Immature natural killer cell (primary cell): ENCODE results near the gene CFAP65. TPM values are rescaled to one million over a fixed set of nuclear protein-coding genes. Genes with fewer than 3 reads are reported as not detected.
A peak's percentile ranks its signal among the peaks of the same experiment; 100 is the strongest.

Source experiments
- DNase-seq, 3 donors: peaks; one replicate each; pipeline ENCODE4 v3.0.0; 2022; ENCODE audit warnings: mixed read lengths in 1 of 3
- H3K27ac Mint-ChIP-seq, 6 donors: one replicate each; pipeline ENCODE4 v1.8.0; 2020; ENCODE audit warnings: mixed read lengths in 6 of 6, mild to moderate bottlenecking in 5 of 6, inconsistent platforms in 4 of 6, moderate library complexity in 3 of 6
- H3K27me3 Mint-ChIP-seq, 3 donors: one replicate each; pipeline ENCODE4 v1.8.0; 2020 to 2021; ENCODE audit warnings: low read depth in 3 of 3, mild to moderate bottlenecking in 3 of 3, mixed read lengths in 3 of 3, moderate library complexity in 3 of 3, inconsistent platforms in 1 of 3
- H3K36me3 Mint-ChIP-seq, 3 donors: one replicate each; pipeline ENCODE4 v1.8.0; 2020; ENCODE audit warnings: mixed read lengths in 3 of 3, inconsistent platforms in 2 of 3, mild to moderate bottlenecking in 2 of 3
- H3K4me1 Mint-ChIP-seq, 2 donors: one replicate each; pipeline ENCODE4 v1.8.0; 2020; ENCODE audit warnings: inconsistent platforms in 2 of 2, mild to moderate bottlenecking in 2 of 2, mixed read lengths in 2 of 2, moderate library complexity in 1 of 2
- H3K4me3 Mint-ChIP-seq, 5 donors: one replicate each; pipeline ENCODE4 v1.8.0; 2020; ENCODE audit warnings: mild to moderate bottlenecking in 5 of 5, mixed read lengths in 5 of 5, inconsistent platforms in 3 of 5, moderate library complexity in 3 of 5
- H3K9me3 Mint-ChIP-seq, 6 donors: one replicate each; pipeline ENCODE4 v1.8.0; 2020; ENCODE audit warnings: mild to moderate bottlenecking in 6 of 6, mixed read lengths in 6 of 6, inconsistent platforms in 4 of 6, moderate library complexity in 3 of 6
- polyA plus RNA-seq, 3 donors: library from polyadenylated mRNA; unstranded; fragments of 300-500 nt; fragmentation: Illumina TruSeq; gene quantifications; one replicate each; pipeline ENCODE4 v1.2.3, GENCODE V29; 2021

The CFAP65 gene, protein sequence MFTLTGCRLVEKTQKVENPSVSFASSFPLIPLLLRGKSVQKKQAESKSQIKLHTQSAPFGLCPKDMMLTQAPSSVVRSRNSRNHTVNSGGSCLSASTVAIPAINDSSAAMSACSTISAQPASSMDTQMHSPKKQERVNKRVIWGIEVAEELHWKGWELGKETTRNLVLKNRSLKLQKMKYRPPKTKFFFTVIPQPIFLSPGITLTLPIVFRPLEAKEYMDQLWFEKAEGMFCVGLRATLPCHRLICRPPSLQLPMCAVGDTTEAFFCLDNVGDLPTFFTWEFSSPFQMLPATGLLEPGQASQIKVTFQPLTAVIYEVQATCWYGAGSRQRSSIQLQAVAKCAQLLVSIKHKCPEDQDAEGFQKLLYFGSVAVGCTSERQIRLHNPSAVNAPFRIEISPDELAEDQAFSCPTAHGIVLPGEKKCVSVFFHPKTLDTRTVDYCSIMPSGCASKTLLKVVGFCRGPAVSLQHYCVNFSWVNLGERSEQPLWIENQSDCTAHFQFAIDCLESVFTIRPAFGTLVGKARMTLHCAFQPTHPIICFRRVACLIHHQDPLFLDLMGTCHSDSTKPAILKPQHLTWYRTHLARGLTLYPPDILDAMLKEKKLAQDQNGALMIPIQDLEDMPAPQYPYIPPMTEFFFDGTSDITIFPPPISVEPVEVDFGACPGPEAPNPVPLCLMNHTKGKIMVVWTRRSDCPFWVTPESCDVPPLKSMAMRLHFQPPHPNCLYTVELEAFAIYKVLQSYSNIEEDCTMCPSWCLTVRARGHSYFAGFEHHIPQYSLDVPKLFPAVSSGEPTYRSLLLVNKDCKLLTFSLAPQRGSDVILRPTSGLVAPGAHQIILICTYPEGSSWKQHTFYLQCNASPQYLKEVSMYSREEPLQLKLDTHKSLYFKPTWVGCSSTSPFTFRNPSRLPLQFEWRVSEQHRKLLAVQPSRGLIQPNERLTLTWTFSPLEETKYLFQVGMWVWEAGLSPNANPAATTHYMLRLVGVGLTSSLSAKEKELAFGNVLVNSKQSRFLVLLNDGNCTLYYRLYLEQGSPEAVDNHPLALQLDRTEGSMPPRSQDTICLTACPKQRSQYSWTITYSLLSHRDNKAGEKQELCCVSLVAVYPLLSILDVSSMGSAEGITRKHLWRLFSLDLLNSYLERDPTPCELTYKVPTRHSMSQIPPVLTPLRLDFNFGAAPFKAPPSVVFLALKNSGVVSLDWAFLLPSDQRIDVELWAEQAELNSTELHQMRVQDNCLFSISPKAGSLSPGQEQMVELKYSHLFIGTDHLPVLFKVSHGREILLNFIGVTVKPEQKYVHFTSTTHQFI (N-terminal part only)
- not detected for polyA plus RNA-seq

DNA sequence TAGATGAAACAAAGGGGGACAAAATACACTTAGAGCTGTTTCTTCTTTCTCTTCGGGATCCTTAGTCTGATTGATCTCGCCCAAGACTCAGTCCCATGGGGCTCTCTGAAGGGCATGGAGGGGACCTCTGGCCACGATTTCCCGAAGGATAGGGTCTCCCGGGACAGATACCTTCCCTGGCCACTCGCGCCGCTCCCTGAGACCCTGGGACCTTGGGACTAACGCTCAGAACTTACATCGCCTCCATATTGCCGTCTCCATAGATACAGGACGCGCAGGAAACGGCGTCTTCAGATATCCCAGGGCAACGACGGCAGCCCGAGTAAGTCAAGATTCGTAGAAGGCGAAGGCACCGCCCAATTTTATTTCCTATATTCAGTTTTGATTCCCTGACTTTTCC, at the start of gene CFAP65:
TSS of gene CFAP65 (minus strand) at position 265 of the 400 bp plus-strand sequence. CDS start 2,468 bp downstream, outside the sequence.
- Mint-ChIP-seq H3K9me3 (peaks cover 0 to 2% (median 0%) of the 10 kb centered on the region in 6 donors), H3K4me3 (peak within 1 kb of the TSS in 2 of 5 donors; percentile 40 to 43), H3K36me3 (no peaks in the 10 kb centered on the region), H3K4me1 (peaks cover 4 to 11% of the 10 kb centered on the region in 2 donors), H3K27me3 (peaks cover 2 to 32% (median 7%) of the 10 kb centered on the region in 3 donors), H3K27ac (no peak within 1 kb of the TSS)
- DNase-seq, result no peak

DNA sequence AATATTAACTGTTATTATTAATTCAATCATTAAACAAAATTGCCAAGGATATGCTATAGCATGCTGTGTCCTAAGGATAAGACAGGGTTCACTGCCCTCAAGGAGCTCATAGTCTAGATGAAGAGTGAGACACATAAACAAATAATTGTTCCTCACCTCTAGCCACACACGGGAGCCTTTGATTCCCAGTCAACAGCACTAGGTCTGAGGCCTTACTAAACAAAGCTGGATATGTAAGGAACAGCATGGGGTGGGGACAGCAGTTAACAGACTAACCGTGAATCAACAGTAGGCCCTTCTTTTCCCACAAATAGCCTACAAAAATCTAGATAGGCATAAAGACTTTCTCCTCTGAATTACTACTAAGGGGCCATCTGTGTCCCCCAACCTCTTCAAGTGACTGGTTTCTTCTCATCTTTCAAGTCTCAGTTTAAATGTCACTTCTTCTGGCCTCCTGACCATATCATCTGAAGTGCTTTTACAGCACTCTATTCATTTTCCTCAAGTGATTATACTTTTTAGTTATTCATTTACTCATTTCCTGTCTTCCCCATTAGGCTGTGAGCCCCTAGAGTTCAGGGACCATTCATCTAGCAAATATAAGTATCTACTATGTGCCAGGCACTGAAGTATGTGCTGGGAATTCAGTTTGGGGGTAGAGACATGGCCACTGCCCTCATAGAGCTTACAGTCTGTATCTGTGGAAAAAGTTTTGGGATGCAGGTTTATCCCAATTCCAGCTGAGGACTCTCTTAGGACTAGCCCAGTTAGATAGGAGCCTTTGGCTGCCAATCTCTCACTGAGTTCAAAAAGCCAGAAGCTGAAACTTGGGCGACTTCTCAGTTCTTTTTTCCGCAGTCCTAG, 49.4 kb upstream of the CFAP65 start:
- H3K36me3 Mint-ChIP-seq, result peaks cover 7 to 10% (median 9%) of the 10 kb centered on the region in 3 donors
- H3K27me3 Mint-ChIP-seq, result no peaks in the 10 kb centered on the region
- no peaks in the 10 kb centered on the region for H3K9me3 Mint-ChIP-seq
- H3K4me3 Mint-ChIP-seq, result no peak overlapping the region
- H3K4me1 Mint-ChIP-seq, result no peaks in the 10 kb centered on the region
- DNase-seq, result no peak
- no peak overlapping the region for H3K27ac Mint-ChIP-seq

DNA sequence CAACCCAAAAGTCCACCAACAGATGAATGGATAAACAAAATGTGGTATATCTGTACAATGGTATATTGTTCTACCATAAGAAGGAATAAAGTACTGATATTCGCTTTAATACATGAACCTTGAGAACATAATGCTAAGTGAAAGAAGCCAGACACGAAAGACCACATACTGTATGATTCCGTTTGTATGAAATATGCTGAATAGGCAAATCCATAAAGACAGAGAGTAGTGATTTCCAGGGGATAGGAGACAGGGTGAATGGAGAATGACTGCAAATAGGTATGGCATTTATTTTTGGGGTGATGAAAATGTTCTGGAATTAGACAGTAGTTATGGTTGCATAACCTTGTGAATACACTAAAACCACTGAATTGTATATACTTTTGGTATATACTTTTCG, 48.0 kb upstream of the CFAP65 start:
- no peak overlapping the region for H3K27ac Mint-ChIP-seq

DNA sequence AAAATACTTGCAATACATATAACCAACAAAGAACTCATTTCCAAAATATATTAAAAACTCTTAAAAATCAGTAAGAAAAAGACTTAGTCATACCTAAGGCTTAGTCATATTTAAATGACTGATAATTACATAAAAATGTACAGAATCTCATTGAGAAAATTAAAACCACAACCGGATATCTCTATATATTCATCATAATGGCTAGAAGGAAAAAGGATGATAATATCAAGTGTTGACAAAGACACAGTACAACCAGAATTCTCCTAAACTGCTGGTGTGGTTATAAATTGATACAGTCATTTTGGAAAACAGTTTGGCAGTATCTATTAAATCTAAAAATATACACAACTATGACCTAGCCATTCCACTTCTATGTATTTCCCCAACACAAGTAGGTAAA, 46.5 kb upstream of the CFAP65 start:
- Mint-ChIP-seq H3K27ac (no peak overlapping the region), H3K27me3 (no peaks in the 10 kb centered on the region), H3K4me1 (peaks cover 3 to 7% of the 10 kb centered on the region in 2 donors), H3K4me3 (no peak overlapping the region), H3K9me3 (no peaks in the 10 kb centered on the region), H3K36me3 (peaks cover 4 to 7% (median 4%) of the 10 kb centered on the region in 3 donors)
- DNase-seq, result no peak

More for the DNA sequence above, 48.0 kb upstream of the CFAP65 start:
- no peak for DNase-seq
- Mint-ChIP-seq H3K36me3 (peaks cover 7 to 12% (median 9%) of the 10 kb centered on the region in 3 donors), H3K27me3 (no peaks in the 10 kb centered on the region), H3K9me3 (no peaks in the 10 kb centered on the region), H3K4me3 (no peak overlapping the region), H3K4me1 (peaks cover 3 to 7% of the 10 kb centered on the region in 2 donors)

DNA sequence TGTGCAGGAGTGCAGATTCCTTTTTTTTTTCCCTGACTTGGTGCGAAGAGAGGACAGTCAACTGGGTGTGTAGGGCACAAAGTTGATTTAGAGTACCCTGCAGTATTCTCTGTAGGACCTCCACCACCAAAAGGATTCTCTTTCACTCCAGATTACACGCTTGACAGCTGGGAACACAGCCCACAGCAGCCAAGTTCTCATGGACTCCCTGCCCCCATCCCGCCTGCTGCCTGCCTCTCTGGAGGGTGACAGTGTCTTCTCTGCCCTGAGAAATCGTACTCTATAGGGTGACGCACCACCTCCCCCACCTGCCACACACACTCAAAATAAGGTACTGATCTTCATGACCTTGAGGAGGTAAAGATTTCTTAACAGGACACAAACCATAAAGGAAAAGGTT, 46.0 kb upstream of the CFAP65 start:
- Mint-ChIP-seq H3K36me3 (peaks cover 4 to 7% (median 4%) of the 10 kb centered on the region in 3 donors), H3K9me3 (no peaks in the 10 kb centered on the region), H3K4me1 (peaks cover 3 to 7% of the 10 kb centered on the region in 2 donors), H3K27me3 (no peaks in the 10 kb centered on the region), H3K4me3 (no peak overlapping the region), H3K27ac (no peak overlapping the region)
- no peak for DNase-seq

DNA sequence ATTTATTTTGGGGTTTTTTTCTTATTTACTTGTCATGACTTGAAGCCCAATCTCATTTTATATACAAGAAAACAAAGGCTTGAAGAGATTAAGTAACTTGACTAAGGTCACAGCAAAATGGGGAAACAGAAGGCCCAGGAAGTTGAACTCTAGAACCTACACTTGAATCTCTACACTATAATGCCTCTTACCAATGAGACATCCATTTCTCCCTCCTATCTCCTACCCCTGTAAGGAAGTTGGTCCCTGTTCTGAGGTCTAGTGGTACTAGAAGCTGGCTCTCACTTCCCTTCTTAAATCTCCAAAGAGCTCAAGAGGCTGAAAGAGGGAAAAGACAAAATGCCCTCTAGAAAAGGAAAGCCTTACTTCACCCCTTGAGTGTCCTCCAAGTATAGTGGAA, 44.9 kb upstream of the CFAP65 start:
- H3K9me3 Mint-ChIP-seq, result no peaks in the 10 kb centered on the region
- H3K4me3 Mint-ChIP-seq, result no peak overlapping the region
- H3K27ac Mint-ChIP-seq, result no peak overlapping the region
- peaks cover 3 to 7% of the 10 kb centered on the region in 2 donors for H3K4me1 Mint-ChIP-seq
- peaks cover 4 to 7% (median 4%) of the 10 kb centered on the region in 3 donors for H3K36me3 Mint-ChIP-seq
- no peaks in the 10 kb centered on the region for H3K27me3 Mint-ChIP-seq
- no peak for DNase-seq

DNA sequence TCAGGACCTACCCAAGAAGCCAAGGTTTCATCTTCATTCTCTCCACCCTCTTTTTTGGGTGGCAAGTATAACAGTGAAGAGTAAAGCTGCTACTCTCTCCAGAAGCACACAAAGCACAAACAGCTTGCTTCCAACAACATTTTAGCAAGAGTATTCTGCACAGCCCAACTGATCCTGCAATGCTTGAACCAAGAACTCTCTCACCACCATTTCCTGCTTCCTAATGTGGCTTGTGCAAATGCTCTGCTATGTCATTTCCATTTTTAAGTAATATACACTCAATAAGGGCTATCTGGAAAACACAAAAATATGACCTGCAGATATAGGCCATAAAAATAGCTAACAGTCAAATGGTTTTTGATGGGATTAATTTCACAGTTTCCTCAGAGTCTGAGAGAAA, 43.5 kb upstream of the CFAP65 start:
- H3K9me3 Mint-ChIP-seq, result no peaks in the 10 kb centered on the region
- H3K4me3 Mint-ChIP-seq, result no peak overlapping the region
- H3K36me3 Mint-ChIP-seq, result peaks cover 0 to 4% (median 3%) of the 10 kb centered on the region in 3 donors
- H3K27ac Mint-ChIP-seq, result no peak overlapping the region
- H3K27me3 Mint-ChIP-seq, result no peaks in the 10 kb centered on the region
- no peak for DNase-seq
- H3K4me1 Mint-ChIP-seq, result peaks cover 3 to 7% of the 10 kb centered on the region in 2 donors

DNA sequence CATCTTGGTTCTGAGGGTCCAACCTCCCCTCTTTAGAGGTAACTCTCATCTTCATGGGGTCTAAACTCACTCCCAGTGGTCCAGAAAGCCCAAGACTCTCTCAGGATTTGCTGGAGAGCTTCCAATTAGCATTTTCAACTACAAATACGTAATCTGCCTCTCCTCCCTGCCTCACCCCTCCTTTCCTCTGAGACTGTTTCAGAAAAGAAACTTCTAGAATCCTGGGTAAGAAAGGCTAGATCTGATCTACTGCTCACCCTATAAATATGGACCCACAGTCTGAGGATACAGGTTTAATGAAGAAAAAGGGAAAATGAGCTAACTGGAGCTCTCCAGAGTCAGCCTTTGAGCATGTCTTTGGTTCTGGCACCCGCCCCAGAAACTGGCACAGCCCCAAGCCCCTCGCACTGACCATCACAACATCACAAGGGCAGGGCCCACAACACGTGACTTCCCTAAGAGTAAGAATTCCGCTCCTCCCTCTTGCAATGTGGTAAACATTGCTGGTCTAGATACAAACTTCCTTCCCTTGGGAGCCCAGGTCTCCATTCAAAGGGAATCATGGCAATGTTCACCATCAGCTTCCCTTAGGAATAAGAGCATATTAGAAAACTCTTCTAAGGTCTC, 41.1 kb upstream of the CFAP65 start:
- H3K4me1 Mint-ChIP-seq, result peaks cover 3 to 7% of the 10 kb centered on the region in 2 donors
- H3K27me3 Mint-ChIP-seq, result no peaks in the 10 kb centered on the region
- H3K36me3 Mint-ChIP-seq, result peaks cover 0 to 3% (median under 1%) of the 10 kb centered on the region in 3 donors
- H3K9me3 Mint-ChIP-seq, result no peaks in the 10 kb centered on the region
- DNase-seq, result no peak
- H3K27ac Mint-ChIP-seq, result no peak overlapping the region
- no peak overlapping the region for H3K4me3 Mint-ChIP-seq

DNA sequence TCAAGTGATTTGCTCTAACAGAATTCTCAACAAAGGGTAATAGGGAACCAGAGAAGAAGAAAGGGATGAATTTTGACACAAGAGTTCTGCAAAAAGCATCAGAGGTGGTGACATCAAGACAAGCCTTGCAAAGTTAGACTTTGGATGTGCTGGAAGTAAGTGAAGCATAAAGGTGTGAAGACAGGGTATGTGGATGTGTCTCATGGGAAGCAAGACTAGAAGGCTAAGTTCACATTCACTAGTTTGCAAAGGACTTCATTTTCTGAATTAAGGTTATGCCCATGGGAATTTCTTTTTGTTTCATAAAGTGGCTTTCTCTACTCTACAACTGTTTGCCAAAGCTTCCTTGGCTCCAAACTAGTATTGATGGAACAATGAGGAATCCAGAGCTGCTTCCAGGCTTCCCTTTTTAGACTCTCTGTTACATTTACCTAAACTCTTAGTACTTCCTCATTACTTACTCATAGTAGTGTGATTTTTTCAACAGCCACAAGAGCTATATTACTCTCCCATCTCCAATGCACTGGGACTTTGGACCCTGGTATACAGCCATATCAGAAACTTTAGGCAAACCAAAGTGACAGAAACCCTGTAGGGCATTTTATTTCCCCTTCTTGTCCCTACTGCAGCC, 40.5 kb upstream of the CFAP65 start:
- no peak for DNase-seq
- Mint-ChIP-seq H3K27ac (no peak overlapping the region), H3K36me3 (peaks cover 0 to 8% (median 4%) of the 10 kb centered on the region in 3 donors), H3K27me3 (no peaks in the 10 kb centered on the region), H3K4me3 (no peak overlapping the region), H3K9me3 (no peaks in the 10 kb centered on the region), H3K4me1 (peaks cover 3 to 7% of the 10 kb centered on the region in 2 donors)

DNA sequence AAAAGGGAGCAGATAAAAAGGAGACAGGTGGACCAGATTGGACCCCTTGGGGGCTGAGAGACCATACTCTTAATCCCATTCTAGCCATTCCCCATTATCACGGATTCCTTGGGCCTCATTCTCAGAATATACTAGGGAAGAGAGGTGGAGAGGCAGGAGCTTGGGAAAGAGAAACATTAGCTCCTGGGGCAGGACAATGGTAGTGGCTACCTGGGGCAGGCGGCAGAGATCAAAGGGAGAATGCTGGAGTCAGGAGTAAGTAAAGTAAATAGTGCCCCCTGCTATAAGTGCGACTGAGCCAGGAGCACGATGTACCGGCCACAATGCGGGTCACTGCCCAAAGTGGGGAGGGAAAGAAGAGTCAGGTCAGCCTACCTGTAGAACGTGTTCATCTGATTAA, 39.8 kb upstream of the CFAP65 start:
- H3K4me1 Mint-ChIP-seq, result peaks cover 3 to 7% of the 10 kb centered on the region in 2 donors
- no peaks in the 10 kb centered on the region for H3K9me3 Mint-ChIP-seq
- H3K27ac Mint-ChIP-seq, result no peak overlapping the region
- H3K27me3 Mint-ChIP-seq, result no peaks in the 10 kb centered on the region
- no peak overlapping the region for H3K4me3 Mint-ChIP-seq
- peaks cover under 1 to 13% (median 4%) of the 10 kb centered on the region in 3 donors for H3K36me3 Mint-ChIP-seq
- no peak for DNase-seq

DNA sequence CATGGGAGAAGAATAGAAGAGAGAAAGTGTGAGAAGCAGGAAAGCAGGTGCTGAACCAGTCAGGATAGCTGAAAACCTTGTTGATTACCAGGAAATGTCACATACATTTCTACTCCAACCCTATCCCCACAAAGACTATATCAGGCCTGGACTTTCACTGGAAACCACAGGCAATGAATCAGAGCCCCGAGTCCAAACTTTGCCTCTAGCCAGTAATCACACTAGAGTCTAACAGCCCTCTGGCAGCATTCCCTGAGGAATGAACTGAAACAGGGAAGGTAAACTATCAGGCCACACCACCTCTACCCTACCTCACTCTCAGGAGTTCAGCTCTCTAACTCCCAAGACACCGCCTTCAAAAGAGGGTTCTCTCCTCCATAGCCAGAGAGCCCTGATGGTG, 38.1 kb upstream of the CFAP65 start:
- Mint-ChIP-seq H3K4me1 (no peaks in the 10 kb centered on the region), H3K27ac (no peak overlapping the region), H3K4me3 (no peak overlapping the region), H3K27me3 (no peaks in the 10 kb centered on the region), H3K36me3 (peaks cover 12 to 24% (median 19%) of the 10 kb centered on the region in 3 donors), H3K9me3 (no peaks in the 10 kb centered on the region)
- no peak for DNase-seq

DNA sequence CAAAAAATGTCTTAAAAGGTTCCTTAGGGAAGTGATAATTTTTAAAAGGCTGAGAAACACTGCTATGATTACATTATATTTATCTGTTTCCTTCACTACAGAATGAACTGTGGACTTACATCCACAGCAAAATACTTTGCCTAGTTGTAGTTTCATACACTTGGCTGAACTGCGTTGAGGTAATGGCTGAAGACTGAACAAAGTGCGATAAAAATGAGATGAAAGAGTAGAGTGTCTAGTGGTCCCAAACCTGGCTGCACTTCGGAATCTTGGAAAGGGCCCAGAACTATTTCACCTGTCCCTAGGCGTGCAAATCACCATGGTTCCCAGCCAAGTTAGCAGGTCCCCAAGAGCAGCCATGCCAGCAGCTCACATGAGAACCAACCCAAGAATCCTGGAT, 37.6 kb upstream of the CFAP65 start:
- Mint-ChIP-seq H3K4me1 (no peaks in the 10 kb centered on the region), H3K27me3 (no peaks in the 10 kb centered on the region), H3K9me3 (no peaks in the 10 kb centered on the region), H3K4me3 (no peak overlapping the region), H3K36me3 (peaks cover 12 to 27% (median 22%) of the 10 kb centered on the region in 3 donors), H3K27ac (no peak overlapping the region)
- DNase-seq, result no peak
